Mesenteric fat pad (tissue), 1 donor: ENCODE data around the gene VPS18. TPM values are rescaled to one million over a fixed set of nuclear protein-coding genes. Genes with fewer than 3 reads are reported as not detected.

Experiments
- DNase-seq: peaks from one replicate; pipeline ENCODE4 v3.0.0-alpha.2; 2020; ENCODE audit warnings: low spot score
- total RNA-seq: library from RNA; stranded (reverse); fragmentation: NEBNext Ultra II Directional; extraction: Animal tissue kit (Norgen Biotek cat#: 25700); gene quantifications from one replicate; pipeline ENCODE4 v1.2.1, GENCODE V29; 2021
- donor health status: DM: yes; HTN: yes; CAD: no.

VPS18 gene
- total RNA-seq, 1 donor from 2014 or later, result 29.3 TPM

DNA sequence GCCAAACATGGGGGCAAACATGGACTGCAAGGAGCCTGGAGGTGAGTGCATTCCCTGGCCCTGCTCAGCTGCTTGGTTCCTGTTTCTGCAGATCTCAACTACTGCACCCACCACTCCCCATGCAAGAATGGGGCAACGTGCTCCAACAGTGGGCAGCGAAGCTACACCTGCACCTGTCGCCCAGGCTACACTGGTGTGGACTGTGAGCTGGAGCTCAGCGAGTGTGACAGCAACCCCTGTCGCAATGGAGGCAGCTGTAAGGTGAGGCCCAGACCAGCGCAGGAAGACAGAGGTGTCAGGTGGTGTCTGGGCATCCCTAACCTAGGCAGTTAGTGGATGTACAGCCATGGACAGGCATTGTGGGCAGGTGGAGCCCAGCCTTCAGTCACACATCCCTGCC, 40.2 kb downstream of the VPS18 start:
- DNase-seq, result no peak

DNA sequence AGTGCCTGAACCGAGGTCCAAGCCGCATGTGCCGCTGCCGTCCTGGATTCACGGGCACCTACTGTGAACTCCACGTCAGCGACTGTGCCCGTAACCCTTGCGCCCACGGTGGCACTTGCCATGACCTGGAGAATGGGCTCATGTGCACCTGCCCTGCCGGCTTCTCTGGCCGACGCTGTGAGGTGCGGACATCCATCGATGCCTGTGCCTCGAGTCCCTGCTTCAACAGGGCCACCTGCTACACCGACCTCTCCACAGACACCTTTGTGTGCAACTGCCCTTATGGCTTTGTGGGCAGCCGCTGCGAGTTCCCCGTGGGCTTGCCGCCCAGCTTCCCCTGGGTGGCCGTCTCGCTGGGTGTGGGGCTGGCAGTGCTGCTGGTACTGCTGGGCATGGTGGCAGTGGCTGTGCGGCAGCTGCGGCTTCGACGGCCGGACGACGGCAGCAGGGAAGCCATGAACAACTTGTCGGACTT, 42.0 kb downstream of the VPS18 start:
- no peak for DNase-seq

DNA sequence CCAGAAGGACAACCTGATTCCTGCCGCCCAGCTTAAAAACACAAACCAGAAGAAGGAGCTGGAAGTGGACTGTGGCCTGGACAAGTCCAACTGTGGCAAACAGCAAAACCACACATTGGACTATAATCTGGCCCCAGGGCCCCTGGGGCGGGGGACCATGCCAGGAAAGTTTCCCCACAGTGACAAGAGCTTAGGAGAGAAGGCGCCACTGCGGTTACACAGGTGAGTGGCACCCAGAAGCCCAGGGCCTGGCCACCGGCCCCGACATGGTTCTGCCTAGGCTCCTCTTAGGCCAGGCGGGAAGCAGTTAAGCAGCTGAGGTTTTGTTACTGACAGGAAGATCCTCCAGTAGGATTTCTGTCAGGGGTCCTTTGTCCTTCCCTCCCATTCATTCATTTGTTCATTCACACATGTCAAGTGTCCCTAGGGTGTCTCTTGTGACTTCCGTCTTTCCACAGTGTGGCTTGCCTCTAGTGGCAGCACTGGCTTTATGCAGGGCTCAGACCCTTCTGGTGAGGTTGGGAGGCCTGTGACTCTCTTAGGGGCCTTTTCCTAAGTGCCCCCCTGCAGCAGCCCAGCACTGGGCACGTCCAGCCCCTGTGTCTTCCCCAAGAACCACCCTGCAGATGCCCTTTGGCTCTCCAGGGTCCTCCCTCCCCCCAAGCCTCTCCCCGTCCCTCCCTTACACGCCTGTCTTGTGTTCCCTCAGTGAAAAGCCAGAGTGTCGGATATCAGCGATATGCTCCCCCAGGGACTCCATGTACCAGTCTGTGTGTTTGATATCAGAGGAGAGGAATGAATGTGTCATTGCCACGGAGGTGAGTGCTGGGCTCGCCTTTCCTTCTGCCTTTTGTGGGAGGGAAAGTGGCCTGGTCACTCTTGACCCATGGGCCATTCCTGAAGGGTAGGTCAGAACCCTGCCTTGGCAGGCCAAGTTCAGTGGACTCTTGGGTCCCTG, 42.7 kb downstream of the VPS18 start:
- no peak for DNase-seq

DNA sequence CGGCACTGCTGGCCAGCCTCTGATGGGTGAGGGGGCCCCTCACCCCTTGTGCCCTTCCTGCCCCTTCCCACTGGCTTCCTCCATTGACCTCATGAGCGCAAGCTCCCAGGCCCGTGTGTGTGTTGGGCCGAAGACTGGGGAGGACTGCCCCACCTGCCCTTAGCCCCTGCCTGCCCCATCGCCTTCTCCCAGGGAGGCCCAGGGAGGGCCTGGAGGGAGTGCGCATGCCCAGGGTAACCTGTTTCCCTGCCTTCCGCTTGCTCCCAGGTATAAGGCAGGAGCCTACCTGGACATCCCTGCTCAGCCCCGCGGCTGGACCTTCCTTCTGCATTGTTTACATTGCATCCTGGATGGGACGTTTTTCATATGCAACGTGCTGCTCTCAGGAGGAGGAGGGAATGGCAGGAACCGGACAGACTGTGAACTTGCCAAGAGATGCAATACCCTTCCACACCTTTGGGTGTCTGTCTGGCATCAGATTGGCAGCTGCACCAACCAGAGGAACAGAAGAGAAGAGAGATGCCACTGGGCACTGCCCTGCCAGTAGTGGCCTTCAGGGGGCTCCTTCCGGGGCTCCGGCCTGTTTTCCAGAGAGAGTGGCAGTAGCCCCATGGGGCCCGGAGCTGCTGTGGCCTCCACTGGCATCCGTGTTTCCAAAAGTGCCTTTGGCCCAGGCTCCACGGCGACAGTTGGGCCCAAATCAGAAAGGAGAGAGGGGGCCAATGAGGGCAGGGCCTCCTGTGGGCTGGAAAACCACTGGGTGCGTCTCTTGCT, 43.7 kb downstream of the VPS18 start:
- no peak for DNase-seq

DNA sequence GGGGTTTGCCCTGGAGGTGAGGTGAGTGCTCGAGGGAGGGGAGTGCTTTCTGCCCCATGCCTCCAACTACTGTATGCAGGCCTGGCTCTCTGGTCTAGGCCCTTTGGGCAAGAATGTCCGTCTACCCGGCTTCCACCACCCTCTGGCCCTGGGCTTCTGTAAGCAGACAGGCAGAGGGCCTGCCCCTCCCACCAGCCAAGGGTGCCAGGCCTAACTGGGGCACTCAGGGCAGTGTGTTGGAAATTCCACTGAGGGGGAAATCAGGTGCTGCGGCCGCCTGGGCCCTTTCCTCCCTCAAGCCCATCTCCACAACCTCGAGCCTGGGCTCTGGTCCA, 44.3 kb downstream of the VPS18 start:
- DNase-seq, result no peak

DNA sequence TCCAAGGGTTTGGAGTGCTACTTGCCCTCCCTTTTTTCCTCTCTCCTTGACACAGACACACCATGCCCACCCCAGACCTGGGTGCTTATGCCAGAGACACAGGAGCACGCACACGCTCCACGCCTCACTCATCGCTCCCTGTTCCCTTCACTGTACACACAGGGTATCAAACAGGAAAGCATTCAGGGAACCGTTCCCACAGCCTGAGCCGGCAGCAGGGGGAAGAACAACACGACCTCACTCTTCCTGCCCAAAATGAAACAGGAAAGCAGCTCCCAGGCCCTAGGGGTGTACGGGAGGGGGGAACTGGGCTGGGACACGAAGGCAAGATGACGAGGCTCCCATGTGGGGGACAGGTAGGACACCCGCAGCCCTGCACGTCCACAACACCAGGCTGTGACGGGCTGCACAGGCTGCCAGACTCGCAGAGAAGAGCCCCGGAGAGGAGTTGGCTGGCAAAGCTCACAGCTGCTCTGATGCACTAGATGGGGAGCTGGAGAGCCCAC, 46.1 kb downstream of the VPS18 start:
- DNase-seq, result no peak

DNA sequence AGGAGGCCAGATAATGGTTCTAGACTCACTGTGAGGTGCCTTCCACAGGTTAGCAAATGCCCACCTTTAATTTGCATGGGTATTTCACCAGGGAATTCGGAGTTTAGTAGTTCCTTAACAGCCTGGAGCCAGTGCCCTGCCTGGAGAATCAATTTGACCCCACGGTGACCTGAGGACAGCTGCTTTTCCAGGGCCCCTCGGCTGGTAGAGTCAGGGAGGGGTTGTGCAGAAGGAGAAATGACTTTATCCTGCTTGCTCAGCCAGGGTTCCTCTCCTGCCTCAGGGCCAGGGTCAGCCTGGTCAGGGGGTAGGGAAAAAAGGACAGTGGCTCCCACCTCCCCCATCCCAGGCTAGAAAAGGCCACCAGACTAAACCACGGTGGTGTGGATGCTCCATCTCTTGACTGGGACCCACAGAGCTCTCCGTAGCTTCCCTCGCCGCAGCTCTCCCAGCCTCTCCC, 46.8 kb downstream of the VPS18 start:
- DNase-seq, result no peak

DNA sequence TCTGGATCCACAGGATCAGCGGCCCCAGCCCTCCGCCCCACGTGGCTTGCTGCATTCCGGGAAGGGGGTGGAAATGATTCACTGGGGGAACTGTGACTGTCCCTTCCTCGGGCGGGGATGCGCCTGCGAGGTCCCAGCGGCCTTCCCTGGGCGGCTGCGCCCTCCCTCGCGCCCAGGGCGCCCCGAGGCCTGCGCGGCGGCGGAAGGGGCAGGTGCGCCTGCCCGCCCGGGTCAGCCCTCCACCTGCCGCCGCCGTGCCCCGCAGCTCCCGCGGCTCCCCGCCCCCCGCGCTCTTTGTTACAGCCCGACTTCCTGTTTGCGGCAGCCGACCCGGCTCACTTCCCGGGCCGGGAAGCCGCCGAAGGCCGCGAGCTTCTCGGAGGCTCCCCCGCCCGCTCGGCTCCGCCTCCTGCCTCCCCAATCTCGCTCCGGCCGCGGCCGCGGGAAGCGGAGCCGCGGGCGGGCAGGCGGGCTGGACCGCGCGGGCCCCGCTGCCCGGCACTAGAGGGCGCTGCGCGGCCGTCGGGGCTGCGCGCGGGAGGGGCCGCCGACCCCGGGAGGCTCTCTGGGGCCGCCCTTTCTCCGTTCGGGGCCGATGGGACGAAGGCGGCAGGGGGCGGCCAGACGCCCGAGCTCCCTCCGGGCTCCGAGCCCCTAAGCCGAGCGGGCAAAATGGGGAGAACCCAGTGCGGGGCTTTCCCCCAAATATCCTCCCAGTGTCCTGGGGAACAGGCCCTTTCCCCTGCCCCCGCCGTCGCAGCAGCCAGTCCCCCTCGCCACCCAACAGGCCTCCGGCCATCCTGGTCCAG, 47.5 kb downstream of the VPS18 start:
- no peak for DNase-seq

DNA sequence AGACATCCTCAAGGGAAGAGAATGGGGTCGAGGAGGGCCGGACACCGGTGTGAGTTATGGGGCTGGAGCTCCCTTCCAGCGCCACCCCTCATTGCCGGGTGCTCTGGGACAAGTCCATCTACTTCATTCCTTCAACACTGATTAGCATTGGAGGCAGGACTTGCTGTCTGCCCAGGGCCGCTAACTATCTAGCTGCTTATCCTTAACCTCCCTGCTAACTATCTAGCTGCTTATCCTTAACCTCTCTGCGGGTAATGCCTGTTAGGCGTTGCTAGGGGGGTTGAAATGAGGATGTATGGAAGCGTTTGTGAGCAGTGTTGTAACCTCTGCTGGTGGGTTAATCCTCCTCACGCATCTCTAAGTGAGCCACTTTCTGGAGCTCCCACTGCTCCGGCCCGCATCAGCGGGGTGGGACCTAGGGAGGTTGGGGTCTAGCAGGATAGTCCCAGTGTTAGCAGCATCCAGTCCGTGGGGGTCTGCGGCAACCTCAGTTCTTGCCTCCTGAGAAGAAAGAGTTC, 48.1 kb downstream of the VPS18 start:
- no peak for DNase-seq

DNA sequence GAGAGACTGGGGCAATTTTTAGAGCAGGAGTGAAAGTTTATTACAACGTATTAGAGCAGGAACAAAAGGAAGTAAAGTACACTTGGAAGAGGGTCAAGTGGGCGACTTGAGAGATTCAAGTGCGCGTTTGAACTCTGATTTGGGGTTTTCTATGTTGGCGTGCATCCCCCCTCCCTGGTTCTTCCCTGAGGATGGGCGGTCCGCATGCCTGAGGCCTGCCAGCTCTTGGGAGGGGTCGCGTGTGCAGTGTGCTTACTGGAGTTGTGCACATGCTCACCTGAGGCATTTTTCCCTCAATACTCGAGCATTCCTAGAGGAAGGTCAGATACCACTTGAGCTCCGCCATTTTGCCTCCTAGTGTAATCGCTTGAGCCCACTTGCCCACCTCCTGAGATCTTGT, 48.6 kb downstream of the VPS18 start:
- DNase-seq, result no peak

DNA sequence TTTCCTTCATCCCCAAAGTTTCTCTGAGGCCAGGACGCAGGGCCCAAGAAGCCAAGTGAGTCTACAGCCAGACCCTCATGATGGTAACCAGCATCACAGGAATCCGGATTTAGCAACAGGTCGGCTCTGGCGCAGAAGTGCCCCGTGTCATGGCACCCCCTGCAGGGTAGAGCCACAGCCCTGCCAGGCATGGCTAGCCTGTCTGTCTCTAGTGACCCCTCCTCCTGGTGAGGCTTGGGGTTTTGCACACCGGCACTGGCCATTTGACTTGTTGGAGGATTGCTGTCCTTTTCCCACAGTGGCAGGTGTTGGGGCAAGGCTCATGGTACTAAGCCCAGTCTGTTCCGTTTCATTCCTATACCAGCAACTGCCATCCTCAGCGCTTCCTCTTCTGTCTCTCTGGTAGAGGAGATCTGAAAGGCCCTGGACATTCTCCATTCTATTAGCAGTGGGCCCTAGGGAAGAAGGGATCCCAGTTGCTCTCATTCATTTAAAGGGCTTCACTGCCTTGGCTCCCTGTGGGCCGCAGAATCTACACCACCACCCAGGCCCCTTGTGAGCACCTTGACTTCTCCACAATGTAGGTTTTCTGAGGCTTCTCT, 49.6 kb downstream of the VPS18 start:
- no peak for DNase-seq

DNA sequence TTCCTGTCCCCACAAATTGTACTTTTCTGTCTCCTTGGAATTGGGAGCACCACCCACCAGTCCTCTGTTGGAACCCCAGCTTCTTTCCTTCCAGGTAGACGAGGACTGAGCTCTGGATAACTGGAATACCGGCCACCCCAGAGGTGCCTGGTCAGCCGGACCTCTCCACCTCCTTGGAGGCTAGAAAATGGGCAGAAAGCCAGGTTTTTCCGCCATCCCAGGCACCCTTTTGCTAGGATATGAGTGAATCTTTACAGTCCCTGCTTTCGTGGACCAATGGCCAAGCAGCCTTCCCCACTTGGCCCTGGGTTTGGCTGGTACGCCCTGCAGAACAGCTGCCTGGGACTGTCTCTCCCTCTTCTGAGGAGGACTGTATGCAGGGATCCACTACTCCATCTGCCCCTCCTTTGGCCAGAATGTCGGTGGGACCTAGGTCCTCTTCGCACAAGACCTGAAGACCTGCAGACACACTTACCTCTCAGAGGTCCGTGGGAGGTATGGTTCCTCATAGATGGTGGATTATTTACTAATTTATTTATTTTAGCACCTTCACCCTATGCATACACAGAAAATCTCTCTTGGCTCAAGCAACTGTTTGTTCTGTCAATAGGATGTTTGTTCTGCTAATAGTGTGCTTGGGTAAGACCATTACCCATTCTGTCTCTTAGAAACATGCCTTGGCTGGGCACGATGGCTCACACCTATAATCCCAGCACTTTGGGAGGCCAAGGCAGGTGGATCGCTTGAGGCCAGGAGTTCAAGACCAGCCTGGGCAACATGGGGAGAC, 50.5 kb downstream of the VPS18 start:
- DNase-seq, result no peak

DNA sequence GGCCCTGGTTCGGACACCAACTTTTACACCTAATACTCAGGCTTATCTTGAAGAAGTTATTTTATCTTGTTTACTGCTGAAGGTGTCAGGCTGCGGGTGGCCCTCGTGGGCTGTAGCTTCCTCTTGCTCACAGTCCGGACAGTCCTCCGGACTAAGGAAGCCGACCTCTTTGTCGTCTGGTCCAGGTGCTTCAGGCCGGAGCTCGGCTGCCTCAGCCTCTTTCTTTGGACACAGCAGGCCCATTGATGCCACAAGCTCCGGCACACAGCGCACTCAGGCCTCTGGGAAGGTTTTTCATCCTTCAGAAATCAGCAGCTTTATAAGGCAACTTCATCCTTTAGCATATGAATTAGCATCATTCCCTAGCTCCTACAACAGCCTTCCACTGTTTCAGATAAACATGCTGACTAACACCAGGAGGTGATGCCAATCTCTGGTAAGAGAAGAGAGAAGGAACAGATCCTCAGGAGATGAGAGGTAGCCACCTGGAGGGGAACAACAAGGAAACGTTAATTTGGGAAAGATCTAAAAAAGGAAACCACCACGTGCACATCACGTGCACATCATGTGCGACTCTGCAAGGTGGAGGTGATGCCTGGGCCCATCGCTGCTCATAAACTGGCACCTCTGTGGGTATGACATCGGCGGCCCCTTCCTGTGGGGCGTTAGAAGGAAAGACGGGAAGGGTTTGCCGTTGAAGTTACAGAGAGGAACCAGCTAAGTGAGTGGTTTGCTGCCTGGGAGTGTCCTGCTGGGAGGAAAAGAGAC, 54.6 kb downstream of the VPS18 start:
- DNase-seq, result no peak

DNA sequence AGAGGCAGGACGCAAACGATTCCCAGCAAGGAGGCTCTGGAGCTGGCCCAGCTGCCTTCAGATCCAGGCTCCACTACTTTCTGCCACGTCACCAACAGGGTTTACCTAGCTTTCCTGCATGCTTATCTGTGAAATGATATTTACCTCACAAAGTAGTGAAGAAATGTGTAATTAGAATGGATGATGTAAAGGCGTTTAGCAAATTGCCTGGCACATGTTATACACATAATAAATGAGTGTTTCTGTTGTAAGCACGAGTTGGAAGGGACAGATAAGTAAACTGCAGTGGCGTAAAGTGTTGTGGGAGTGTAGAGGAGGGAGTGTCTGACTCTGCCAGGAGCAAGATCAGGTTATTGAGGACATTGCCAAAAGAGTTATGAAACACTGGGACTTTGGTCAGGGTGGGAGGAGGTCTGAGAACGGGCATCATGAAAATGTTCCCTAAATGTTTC, 55.5 kb downstream of the VPS18 start:
- DNase-seq, result no peak

DNA sequence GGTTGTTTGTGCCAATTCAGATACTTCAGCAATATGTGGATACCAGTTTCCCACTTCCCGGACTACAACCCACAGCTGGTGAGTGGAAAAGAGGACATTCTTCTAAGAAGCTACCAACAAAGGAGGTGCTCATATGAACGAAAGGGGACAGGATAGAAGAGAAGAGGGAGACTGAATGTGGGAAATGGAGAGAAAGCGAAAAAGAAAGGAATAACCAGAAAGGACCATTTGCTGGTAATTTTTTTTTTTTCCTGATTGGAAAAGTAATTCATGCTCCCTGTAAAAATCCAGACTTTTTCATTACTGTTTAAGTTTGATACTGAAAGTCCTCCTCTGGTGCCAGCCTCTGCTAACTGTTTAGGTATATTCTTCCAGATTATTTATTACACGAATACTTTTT, 57.5 kb downstream of the VPS18 start:
- no peak for DNase-seq

DNA sequence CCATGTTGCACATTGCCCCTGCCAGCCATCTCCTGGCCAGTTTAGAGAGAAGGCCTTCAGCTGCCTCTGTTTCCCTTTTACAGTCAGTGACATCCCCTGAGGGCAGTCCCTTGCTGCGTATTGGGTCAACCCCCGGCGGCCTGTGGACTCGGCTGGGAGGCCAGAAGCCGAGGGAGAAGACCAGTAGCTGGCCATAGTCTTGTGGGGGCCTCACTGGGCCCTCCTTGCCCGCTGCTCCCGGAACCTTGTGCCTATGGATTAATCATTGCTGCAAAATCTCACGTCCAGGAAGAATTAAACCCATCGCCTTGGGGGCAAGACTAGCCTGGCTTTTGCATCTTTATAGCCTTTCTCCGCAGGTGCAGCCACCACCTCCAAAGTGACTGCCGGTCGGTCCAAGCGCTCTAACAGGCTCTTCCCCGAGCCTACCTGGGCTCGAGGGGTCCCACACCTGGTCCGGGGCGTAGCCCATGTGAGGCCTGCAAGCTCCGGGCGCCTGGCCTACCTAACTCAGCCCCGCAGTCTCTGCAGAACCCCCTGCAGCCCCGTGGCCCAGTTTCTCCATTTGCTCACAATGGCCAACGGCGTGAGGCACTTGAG, 58.2 kb downstream of the VPS18 start:
- no peak for DNase-seq

DNA sequence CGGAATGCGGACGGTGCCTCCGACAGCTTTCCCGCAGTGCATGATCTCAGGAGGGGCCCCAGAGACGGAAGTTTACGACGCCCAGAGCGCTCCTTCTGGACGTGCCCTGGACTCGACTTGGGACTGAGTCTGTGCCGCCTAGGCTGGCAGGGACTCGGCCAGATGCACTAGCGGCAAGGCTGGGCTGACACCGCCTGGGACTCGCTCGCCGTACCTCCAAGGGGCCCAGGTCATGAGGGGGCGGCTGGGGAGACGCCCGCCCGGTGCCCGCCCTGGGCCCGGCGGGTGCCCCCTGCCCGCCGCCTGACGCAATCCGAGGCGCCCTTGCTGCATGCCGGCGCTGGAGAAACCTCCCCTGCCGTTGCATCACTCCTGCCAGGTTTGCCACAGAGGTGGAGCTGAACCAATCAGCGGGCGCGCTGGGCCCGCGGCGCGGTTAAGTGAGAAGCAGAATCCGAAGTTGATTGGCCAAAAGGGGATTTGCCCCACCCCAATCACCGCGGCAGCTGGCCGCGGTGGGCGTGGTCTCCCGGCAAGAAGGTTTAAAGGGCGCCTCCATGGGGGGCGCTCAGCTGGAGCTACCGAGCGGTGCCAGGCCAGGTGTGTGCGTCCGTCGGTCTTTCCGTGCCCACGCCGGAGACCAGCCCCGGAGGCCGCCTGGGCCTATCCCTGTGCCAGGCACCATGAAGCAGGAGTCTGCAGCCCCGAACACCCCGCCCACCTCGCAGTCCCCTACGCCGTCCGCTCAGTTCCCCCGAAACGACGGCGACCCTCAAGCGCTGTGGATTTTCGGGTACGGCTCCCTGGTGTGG, 58.9 kb downstream of the VPS18 start, which contains the start of gene CHAC1:
CHAC1 (plus strand) TSS at position 571 of the 812 bp plus-strand sequence; CDS start at position 684, 113 bp downstream.
- DNase-seq, result peak; percentile 98
